GM23338 (cell line): ENCODE measurements around the gene TMEM127. TPM values are rescaled to one million over a fixed set of nuclear protein-coding genes. Genes with fewer than 3 reads are reported as not detected.

Source experiments
- ATAC-seq: fragments of 200-7000 bp; cut with Tn5 transposase; 3 replicates; pipeline ENCODE4 v1.9.1; 2020
- DNase-seq: peaks from one replicate; pipeline ENCODE4 v3.0.0-alpha.2; 2015; ENCODE audit warnings: low spot score
- H2AFZ ChIP-seq: fragments of 200-600 bp; sonication (generic); 2 replicates; pipeline ENCODE4 v1.8.0; 2016; ENCODE audit warnings: antibody characterized with exemption, mild to moderate bottlenecking, moderate library complexity
- H3F3A ChIP-seq: fragments of 200-600 bp; sonication (generic); replicated peaks from 2 replicates; pipeline ENCODE4 v1.8.0; 2017; ENCODE audit warnings: antibody characterized with exemption, mixed run types, low read depth
- H3K27ac ChIP-seq: fragments of 200-600 bp; sonication (generic); 2 replicates; pipeline ENCODE4 v1.6.1; 2016; ENCODE audit warnings: low read depth
- H3K27me3 ChIP-seq: fragments of 200-600 bp; sonication (generic); 2 replicates; pipeline ENCODE4 v1.8.0; 2016; ENCODE audit warnings: mild to moderate bottlenecking, mixed run types, moderate library complexity; ENCODE audit not compliant: insufficient read depth
- H3K36me3 ChIP-seq: fragments of 200-600 bp; sonication (generic); 2 replicates; pipeline ENCODE4 v1.8.0; 2016; ENCODE audit warnings: mild to moderate bottlenecking; ENCODE audit not compliant: insufficient read depth
- H3K4me1 ChIP-seq: fragments of 200-600 bp; sonication (generic); 2 replicates; pipeline ENCODE4 v1.8.0; 2016; ENCODE audit warnings: mild to moderate bottlenecking, moderate library complexity; ENCODE audit not compliant: insufficient read depth
- H3K4me2 ChIP-seq: fragments of 200-600 bp; sonication (generic); 2 replicates; pipeline ENCODE4 v1.7.1; 2017; ENCODE audit warnings: mixed run types
- H3K4me3 ChIP-seq: fragments of 200-600 bp; sonication (generic); 2 replicates; pipeline ENCODE4 v1.6.1; 2016; ENCODE audit warnings: mixed run types
- H3K79me2 ChIP-seq: fragments of 200-600 bp; sonication (generic); replicated peaks from 2 replicates; pipeline ENCODE4 v1.8.0; 2017; ENCODE audit warnings: mild to moderate bottlenecking; ENCODE audit not compliant: insufficient read depth
- H3K9me2 ChIP-seq: fragments of 200-600 bp; sonication (generic); 2 replicates; pipeline ENCODE4 v1.8.0; 2017; ENCODE audit not compliant: insufficient read depth
- H4K20me1 ChIP-seq: fragments of 200-600 bp; sonication (generic); replicated peaks from 2 replicates; pipeline ENCODE4 v1.8.0; 2017; ENCODE audit warnings: mild to moderate bottlenecking; ENCODE audit not compliant: insufficient read depth
- H3K27ac Mint-ChIP-seq: 2 replicates; pipeline ENCODE4 v1.8.0; 2020; ENCODE audit warnings: inconsistent platforms, mild to moderate bottlenecking, moderate library complexity, mixed read lengths
- H3K27me3 Mint-ChIP-seq: 3 replicates; pipeline ENCODE4 v1.8.0; 2022; ENCODE audit warnings: low read depth, mild to moderate bottlenecking, moderate library complexity, mixed read lengths, inconsistent platforms; ENCODE audit not compliant: insufficient read depth, poor library complexity
- H3K36me3 Mint-ChIP-seq: 3 replicates; pipeline ENCODE4 v1.8.0; 2021; ENCODE audit warnings: low read depth, mild to moderate bottlenecking, inconsistent platforms, moderate library complexity, mixed read lengths
- H3K4me1 Mint-ChIP-seq: 3 replicates; pipeline ENCODE4 v1.8.0; 2020; ENCODE audit warnings: mild to moderate bottlenecking, inconsistent platforms, mixed read lengths
- H3K4me3 Mint-ChIP-seq: 3 replicates; pipeline ENCODE4 v1.8.0; 2021; ENCODE audit warnings: moderate library complexity, mild to moderate bottlenecking, inconsistent platforms, mixed read lengths
- H3K9me3 Mint-ChIP-seq: 3 replicates; pipeline ENCODE4 v1.8.0; 2020; ENCODE audit warnings: moderate library complexity, mild to moderate bottlenecking, inconsistent platforms, mixed read lengths
- EZH2 ChIP-seq: fragments of 200-600 bp; sonication (generic); IDR thresholded peaks from one replicate; pipeline ENCODE4 v1.8.0; 2017; ENCODE audit warnings: antibody characterized with exemption, mild to moderate bottlenecking, low read depth; ENCODE audit not compliant: unreplicated experiment
- EZH2phosphoT487 ChIP-seq: fragments of 200-600 bp; sonication (generic); IDR thresholded peaks from one replicate; pipeline ENCODE4 v1.8.1; 2018; ENCODE audit warnings: antibody characterized with exemption; ENCODE audit not compliant: unreplicated experiment
- JUNB ChIP-seq: IDR thresholded peaks from one replicate; pipeline ENCODE4 v1.6.1; 2016; ENCODE audit warnings: antibody characterized with exemption; ENCODE audit not compliant: unreplicated experiment
- STAT1 ChIP-seq: IDR thresholded peaks from one replicate; pipeline ENCODE4 v1.6.1; 2016; ENCODE audit warnings: antibody characterized with exemption; ENCODE audit not compliant: unreplicated experiment
- ZNF114 ChIP-seq: fragments of 250-450 bp; sonication (Bioruptor Pico); IDR thresholded peaks from 2 replicates; pipeline ENCODE4 v1.5.0; 2020; ENCODE audit warnings: mild to moderate bottlenecking, moderate library complexity
- ZNF331 ChIP-seq: fragments of 250-450 bp; sonication (Bioruptor Pico); IDR thresholded peaks from 2 replicates; pipeline ENCODE4 v1.5.0; 2020; ENCODE audit warnings: low read depth, mild to moderate bottlenecking, moderate library complexity
- polyA plus RNA-seq: library from polyadenylated mRNA; unstranded; fragments of >200 nt; fragmentation: Nextera tagmentation; extraction: Ambion mirVana; gene quantifications from 2 replicates; pipeline ENCODE4 v1.2.1, GENCODE V29; 2016
- total RNA-seq: library from RNA; depleted of rRNA; stranded (reverse); fragments of >200 nt; shearing (Covaris generic); gene quantifications from 2 replicates; pipeline ENCODE4 v1.2.3, GENCODE V29; 2014
- TF ChIP-seq, protein P1 (sequence below), 2 experiments: fragments of 200-600 bp in 1 of 2; sonication (generic) in 1 of 2; conservative IDR thresholded peaks; 2 replicates each; pipeline versions ENCODE4 v1.5.1 to v1.6.1; 2016 to 2017; ENCODE audit warnings: antibody characterized with exemption in 2 of 2, low read depth in 2 of 2, mild to moderate bottlenecking in 2 of 2, moderate library complexity in 1 of 2
- TF ChIP-seq, protein P2 (sequence below): fragments of 250-450 bp; sonication (Bioruptor Pico); IDR thresholded peaks from 2 replicates; pipeline ENCODE4 v1.5.0; 2020; ENCODE audit warnings: mild to moderate bottlenecking, moderate library complexity
- TF ChIP-seq, protein P3 (sequence below): IDR thresholded peaks from one replicate; pipeline ENCODE4 v1.6.1; 2018; ENCODE audit warnings: antibody characterized with exemption; ENCODE audit not compliant: unreplicated experiment

Gene TMEM127
- total and polyA plus RNA-seq, 2 experiments from 2014 or later, result 4.9 to 19.9 TPM

DNA sequence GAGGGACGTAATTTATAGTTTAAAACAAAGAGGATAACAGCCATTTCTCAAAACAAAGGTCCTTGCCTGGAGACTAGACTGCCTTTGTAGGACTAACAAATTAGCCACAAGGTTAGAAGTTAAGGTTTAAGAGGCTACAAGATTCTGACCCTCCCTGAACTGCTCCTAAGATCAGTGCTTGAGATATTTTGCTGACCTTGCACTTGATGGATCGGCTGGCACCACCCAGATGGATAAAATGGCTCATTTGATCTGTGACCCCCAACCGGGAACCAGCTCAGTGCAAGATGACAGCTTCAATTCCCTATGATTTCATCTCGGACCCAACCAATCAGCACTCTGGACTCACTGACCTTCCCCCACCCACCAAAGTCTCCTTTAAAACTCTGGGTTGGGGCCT, 53.5 kb downstream of the TMEM127 start:
- Mint-ChIP-seq H3K36me3 (peaks cover 4% of the 10 kb centered on the region; the same call in 1 of the 3 replicates), H3K27me3 (peaks cover 8% of the 10 kb centered on the region), H3K4me3 (no peak overlapping the region), H3K4me1 (peaks cover 20% of the 10 kb centered on the region), H3K9me3 (no peaks in the 10 kb centered on the region), H3K27ac (no peak overlapping the region)
- DNase-seq (no peak), ATAC-seq (no peak)
- no peak overlapping the region for H3K4me3 ChIP-seq
- no peak overlapping the region for H3K27ac ChIP-seq
- TF ChIP-seq JUNB (no peak), EZH2phosphoT487 (no peak), STAT1 (no peak), EZH2 (no peak), ZNF114 (CRISPR knock-in tag) (no peak), ZNF331 (CRISPR knock-in tag) (no peak)
- TF ChIP-seq, protein P1, sequence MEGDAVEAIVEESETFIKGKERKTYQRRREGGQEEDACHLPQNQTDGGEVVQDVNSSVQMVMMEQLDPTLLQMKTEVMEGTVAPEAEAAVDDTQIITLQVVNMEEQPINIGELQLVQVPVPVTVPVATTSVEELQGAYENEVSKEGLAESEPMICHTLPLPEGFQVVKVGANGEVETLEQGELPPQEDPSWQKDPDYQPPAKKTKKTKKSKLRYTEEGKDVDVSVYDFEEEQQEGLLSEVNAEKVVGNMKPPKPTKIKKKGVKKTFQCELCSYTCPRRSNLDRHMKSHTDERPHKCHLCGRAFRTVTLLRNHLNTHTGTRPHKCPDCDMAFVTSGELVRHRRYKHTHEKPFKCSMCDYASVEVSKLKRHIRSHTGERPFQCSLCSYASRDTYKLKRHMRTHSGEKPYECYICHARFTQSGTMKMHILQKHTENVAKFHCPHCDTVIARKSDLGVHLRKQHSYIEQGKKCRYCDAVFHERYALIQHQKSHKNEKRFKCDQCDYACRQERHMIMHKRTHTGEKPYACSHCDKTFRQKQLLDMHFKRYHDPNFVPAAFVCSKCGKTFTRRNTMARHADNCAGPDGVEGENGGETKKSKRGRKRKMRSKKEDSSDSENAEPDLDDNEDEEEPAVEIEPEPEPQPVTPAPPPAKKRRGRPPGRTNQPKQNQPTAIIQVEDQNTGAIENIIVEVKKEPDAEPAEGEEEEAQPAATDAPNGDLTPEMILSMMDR (conservative IDR thresholded peaks at IDR 0.05; ENCODE audit: low read depth in 2 of 2), result no peak
- H3K4me1 ChIP-seq, result peaks cover 11% of the 10 kb centered on the region; the same call in 1 of the 2 replicates
- peaks cover 6% of the 10 kb centered on the region for H4K20me1 ChIP-seq
- 0 out of 2 replicates have a peak, but pooled peaks cover 3% of the 10 kb centered on the region for H3F3A ChIP-seq
- H3K4me2 ChIP-seq, result no peak overlapping the region
- no peaks in the 10 kb centered on the region for H3K27me3 ChIP-seq
- peaks cover 20% of the 10 kb centered on the region for H3K79me2 ChIP-seq
- no peaks in the 10 kb centered on the region for H3K36me3 ChIP-seq
- H2AFZ ChIP-seq, result no peak overlapping the region
- no peaks in the 10 kb centered on the region for H3K9me2 ChIP-seq

DNA sequence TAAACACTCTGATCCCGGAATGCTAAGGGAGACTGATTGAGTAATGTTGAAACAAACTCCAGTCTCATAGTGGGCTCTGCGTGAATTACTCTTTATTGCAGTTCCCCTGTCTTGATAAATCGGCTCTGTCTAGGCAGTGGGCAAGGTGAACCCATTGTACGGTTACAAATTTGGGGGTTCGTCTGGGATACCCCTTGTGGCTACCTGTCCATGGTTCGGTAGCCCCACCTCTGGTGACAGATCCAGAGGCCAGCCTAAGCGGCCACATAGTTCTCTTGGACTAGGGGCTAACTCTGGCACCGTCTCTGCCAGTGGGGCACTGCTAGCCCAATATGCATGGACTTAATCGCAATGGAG, 56.1 kb downstream of the TMEM127 start:
- Histone ChIP-seq H3K4me1 (peaks cover 35% of the 10 kb centered on the region), H3K79me2 (peaks cover 47% of the 10 kb centered on the region), H2AFZ (0 out of 2 replicates have a peak overlapping the region, but pooled peaks have one; percentile 76), H3K27ac (peak overlapping the region; percentile 95), H3F3A (0 out of 2 replicates have a peak, but pooled peaks cover 3% of the 10 kb centered on the region), H3K27me3 (no peaks in the 10 kb centered on the region), H3K4me2 (peak overlapping the region; percentile 89), H3K4me3 (peak overlapping the region; percentile 98), H3K36me3 (no peaks in the 10 kb centered on the region), H3K9me2 (no peaks in the 10 kb centered on the region), H4K20me1 (peaks cover 26% of the 10 kb centered on the region)
- Mint-ChIP-seq H3K4me3 (peak overlapping the region; percentile 92), H3K27ac (peak overlapping the region; percentile 93), H3K9me3 (no peaks in the 10 kb centered on the region), H3K4me1 (peaks cover 39% of the 10 kb centered on the region), H3K27me3 (peaks cover 5% of the 10 kb centered on the region), H3K36me3 (peaks cover 16% of the 10 kb centered on the region)
- ATAC-seq, result no peak
- DNase-seq, result no peak
- TF ChIP-seq, protein P2, sequence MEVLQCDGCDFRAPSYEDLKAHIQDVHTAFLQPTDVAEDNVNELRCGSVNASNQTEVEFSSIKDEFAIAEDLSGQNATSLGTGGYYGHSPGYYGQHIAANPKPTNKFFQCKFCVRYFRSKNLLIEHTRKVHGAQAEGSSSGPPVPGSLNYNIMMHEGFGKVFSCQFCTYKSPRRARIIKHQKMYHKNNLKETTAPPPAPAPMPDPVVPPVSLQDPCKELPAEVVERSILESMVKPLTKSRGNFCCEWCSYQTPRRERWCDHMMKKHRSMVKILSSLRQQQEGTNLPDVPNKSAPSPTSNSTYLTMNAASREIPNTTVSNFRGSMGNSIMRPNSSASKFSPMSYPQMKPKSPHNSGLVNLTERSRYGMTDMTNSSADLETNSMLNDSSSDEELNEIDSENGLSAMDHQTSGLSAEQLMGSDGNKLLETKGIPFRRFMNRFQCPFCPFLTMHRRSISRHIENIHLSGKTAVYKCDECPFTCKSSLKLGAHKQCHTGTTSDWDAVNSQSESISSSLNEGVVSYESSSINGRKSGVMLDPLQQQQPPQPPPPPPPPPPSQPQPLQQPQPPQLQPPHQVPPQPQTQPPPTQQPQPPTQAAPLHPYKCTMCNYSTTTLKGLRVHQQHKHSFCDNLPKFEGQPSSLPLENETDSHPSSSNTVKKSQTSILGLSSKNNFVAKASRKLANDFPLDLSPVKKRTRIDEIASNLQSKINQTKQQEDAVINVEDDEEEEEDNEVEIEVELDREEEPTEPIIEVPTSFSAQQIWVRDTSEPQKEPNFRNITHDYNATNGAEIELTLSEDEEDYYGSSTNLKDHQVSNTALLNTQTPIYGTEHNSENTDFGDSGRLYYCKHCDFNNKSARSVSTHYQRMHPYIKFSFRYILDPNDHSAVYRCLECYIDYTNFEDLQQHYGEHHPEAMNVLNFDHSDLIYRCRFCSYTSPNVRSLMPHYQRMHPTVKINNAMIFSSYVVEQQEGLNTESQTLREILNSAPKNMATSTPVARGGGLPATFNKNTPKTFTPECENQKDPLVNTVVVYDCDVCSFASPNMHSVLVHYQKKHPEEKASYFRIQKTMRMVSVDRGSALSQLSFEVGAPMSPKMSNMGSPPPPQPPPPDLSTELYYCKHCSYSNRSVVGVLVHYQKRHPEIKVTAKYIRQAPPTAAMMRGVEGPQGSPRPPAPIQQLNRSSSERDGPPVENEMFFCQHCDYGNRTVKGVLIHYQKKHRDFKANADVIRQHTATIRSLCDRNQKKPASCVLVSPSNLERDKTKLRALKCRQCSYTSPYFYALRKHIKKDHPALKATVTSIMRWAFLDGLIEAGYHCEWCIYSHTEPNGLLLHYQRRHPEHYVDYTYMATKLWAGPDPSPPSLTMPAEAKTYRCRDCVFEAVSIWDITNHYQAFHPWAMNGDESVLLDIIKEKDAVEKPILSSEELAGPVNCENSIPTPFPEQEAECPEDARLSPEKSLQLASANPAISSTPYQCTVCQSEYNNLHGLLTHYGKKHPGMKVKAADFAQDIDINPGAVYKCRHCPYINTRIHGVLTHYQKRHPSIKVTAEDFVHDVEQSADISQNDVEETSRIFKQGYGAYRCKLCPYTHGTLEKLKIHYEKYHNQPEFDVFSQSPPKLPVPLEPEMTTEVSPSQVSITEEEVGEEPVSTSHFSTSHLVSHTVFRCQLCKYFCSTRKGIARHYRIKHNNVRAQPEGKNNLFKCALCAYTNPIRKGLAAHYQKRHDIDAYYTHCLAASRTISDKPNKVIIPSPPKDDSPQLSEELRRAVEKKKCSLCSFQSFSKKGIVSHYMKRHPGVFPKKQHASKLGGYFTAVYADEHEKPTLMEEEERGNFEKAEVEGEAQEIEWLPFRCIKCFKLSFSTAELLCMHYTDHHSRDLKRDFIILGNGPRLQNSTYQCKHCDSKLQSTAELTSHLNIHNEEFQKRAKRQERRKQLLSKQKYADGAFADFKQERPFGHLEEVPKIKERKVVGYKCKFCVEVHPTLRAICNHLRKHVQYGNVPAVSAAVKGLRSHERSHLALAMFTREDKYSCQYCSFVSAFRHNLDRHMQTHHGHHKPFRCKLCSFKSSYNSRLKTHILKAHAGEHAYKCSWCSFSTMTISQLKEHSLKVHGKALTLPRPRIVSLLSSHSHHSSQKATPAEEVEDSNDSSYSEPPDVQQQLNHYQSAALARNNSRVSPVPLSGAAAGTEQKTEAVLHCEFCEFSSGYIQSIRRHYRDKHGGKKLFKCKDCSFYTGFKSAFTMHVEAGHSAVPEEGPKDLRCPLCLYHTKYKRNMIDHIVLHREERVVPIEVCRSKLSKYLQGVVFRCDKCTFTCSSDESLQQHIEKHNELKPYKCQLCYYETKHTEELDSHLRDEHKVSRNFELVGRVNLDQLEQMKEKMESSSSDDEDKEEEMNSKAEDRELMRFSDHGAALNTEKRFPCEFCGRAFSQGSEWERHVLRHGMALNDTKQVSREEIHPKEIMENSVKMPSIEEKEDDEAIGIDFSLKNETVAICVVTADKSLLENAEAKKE (CRISPR knock-in tag), result no peak
- TF ChIP-seq ZNF331 (CRISPR knock-in tag) (no peak), EZH2 (no peak), EZH2phosphoT487 (no peak), STAT1 (no peak)
- TF ChIP-seq, protein P3, sequence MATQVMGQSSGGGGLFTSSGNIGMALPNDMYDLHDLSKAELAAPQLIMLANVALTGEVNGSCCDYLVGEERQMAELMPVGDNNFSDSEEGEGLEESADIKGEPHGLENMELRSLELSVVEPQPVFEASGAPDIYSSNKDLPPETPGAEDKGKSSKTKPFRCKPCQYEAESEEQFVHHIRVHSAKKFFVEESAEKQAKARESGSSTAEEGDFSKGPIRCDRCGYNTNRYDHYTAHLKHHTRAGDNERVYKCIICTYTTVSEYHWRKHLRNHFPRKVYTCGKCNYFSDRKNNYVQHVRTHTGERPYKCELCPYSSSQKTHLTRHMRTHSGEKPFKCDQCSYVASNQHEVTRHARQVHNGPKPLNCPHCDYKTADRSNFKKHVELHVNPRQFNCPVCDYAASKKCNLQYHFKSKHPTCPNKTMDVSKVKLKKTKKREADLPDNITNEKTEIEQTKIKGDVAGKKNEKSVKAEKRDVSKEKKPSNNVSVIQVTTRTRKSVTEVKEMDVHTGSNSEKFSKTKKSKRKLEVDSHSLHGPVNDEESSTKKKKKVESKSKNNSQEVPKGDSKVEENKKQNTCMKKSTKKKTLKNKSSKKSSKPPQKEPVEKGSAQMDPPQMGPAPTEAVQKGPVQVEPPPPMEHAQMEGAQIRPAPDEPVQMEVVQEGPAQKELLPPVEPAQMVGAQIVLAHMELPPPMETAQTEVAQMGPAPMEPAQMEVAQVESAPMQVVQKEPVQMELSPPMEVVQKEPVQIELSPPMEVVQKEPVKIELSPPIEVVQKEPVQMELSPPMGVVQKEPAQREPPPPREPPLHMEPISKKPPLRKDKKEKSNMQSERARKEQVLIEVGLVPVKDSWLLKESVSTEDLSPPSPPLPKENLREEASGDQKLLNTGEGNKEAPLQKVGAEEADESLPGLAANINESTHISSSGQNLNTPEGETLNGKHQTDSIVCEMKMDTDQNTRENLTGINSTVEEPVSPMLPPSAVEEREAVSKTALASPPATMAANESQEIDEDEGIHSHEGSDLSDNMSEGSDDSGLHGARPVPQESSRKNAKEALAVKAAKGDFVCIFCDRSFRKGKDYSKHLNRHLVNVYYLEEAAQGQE, result no peak
